Endothelial cell of umbilical vein (primary cell): ENCODE results near the gene KRTAP2-3. TPM values are rescaled to one million over a fixed set of nuclear protein-coding genes. Genes with fewer than 3 reads are reported as not detected.
"Not testable (repeated sequence)": the region's sequence is repeated elsewhere in the genome, so short reads cannot be mapped to it uniquely, and the experiment has no call there.

Source experiments
- BruUV-seq: library from RNA; stranded (reverse); fragments of 400-500 nt; replicated peaks from 2 replicates; lab custom pipeline; 2021; lab: Mats Ljungman, UMichigan
- CTCF ChIA-PET: fragments of 300-600, 350-600 bp; sonication (Branson Sonifier 250); formaldehyde crosslinking; loops from one replicate; lab custom pipeline; 2021; ENCODE audit warnings: antibody characterized with exemption, inconsistent platforms; lab: Charles Lee
- POLR2A ChIA-PET: fragments of 300-600, 350-600 bp; sonication (Branson Sonifier 250); formaldehyde crosslinking; loops from one replicate; lab custom pipeline; 2021; ENCODE audit warnings: antibody characterized with exemption, inconsistent platforms; lab: Charles Lee
- DNase-seq: peaks from one replicate; pipeline ENCODE4 v3.0.0-alpha.2; 2011; ENCODE audit warnings: low read depth, low spot score
- FAIRE-seq: peaks from 2 replicates; lab custom pipeline; 2011; peaks lifted over from hg19 to GRCh38; lab: Jason Lieb, UNC
- H2AFZ ChIP-seq: 2 replicates; pipeline ENCODE4 v1.6.0; 2012; ENCODE audit warnings: low read depth, low read length, control low read depth, inconsistent platforms
- H3K27ac ChIP-seq: 2 replicates; pipeline ENCODE4 v1.5.1; 2011; ENCODE audit warnings: low read depth, mild to moderate bottlenecking, control low read depth, low read length, moderate library complexity; ENCODE audit not compliant: insufficient read depth
- H3K27me3 ChIP-seq, 2 experiments: 2 replicates each; pipeline versions ENCODE4 v1.6.0 to v1.6.1; 2011; ENCODE audit warnings: low read length in 2 of 2, mixed read lengths in 1 of 2; ENCODE audit not compliant: control insufficient read depth in 2 of 2, insufficient read depth in 2 of 2
- H3K36me3 ChIP-seq, 2 experiments: 2 replicates in 1 of 2; 3 replicates in 1 of 2; pipeline ENCODE4 v1.5.1; 2011; ENCODE audit warnings: low read length in 2 of 2, mild to moderate bottlenecking in 1 of 2, moderate library complexity in 1 of 2; ENCODE audit not compliant: control insufficient read depth in 2 of 2, insufficient read depth in 2 of 2; ENCODE audit errors: extremely low read depth in 1 of 2
- H3K4me1 ChIP-seq: 3 replicates; pipeline ENCODE4 v1.5.1; 2011; ENCODE audit warnings: mild to moderate bottlenecking, low read length; ENCODE audit not compliant: control insufficient read depth, insufficient read depth; ENCODE audit errors: extremely low read depth
- H3K4me2 ChIP-seq: 2 replicates; pipeline ENCODE4 v1.6.1; 2011; ENCODE audit warnings: low read length, control low read depth, mixed read lengths; ENCODE audit not compliant: insufficient read depth
- H3K4me3 ChIP-seq, 3 experiments: fragments of 200-600 bp in 1 of 3; sonication (generic), shearing (Covaris generic) in 1 of 3; replicated peaks in 1 of 3; 2 replicates each; pipeline ENCODE4 v1.5.1; 2011 to 2016; ENCODE audit warnings: control low read depth in 3 of 3, low read length in 3 of 3, mild to moderate bottlenecking in 2 of 3, inconsistent platforms in 1 of 3, low read depth in 1 of 3, moderate library complexity in 1 of 3; ENCODE audit not compliant: insufficient read depth in 1 of 3
- H3K79me2 ChIP-seq: 2 replicates; pipeline ENCODE4 v1.6.0; 2012; ENCODE audit warnings: low read length, inconsistent platforms; ENCODE audit not compliant: control insufficient read depth, insufficient read depth
- H3K9ac ChIP-seq: replicated peaks from 2 replicates; pipeline ENCODE3; 2011; ENCODE audit warnings: low read length, control low read depth; ENCODE audit not compliant: insufficient read depth; ENCODE audit errors: extremely low read depth
- H3K9me1 ChIP-seq: replicated peaks from 3 replicates; pipeline ENCODE4 v1.6.0; 2011; ENCODE audit warnings: mild to moderate bottlenecking, low read length; ENCODE audit not compliant: control insufficient read depth, insufficient read depth; ENCODE audit errors: extremely low read depth
- H3K9me3 ChIP-seq: replicated peaks from 2 replicates; pipeline ENCODE4 v1.5.1; 2012; ENCODE audit warnings: low read length, inconsistent platforms; ENCODE audit not compliant: control insufficient read depth, insufficient read depth
- H4K20me1 ChIP-seq: replicated peaks from 2 replicates; pipeline ENCODE3; 2011; ENCODE audit warnings: mild to moderate bottlenecking, low read length; ENCODE audit not compliant: control insufficient read depth, insufficient read depth; ENCODE audit errors: extremely low read depth
- CTCF ChIP-seq, 2 donors: IDR thresholded peaks; 1 replicate in 1 of 2; 2 replicates in 1 of 2; pipeline ENCODE4 v1.5.1; 2011; ENCODE audit warnings: low read length in 2 of 2, mild to moderate bottlenecking in 2 of 2, moderate library complexity in 2 of 2, control low read depth in 1 of 2, inconsistent platforms in 1 of 2, low read depth in 1 of 2; ENCODE audit not compliant: insufficient read depth in 1 of 2; ENCODE audit errors: extremely low read depth in 1 of 2
- EZH2 ChIP-seq: IDR thresholded peaks from 2 replicates; pipeline ENCODE4 v1.6.1; 2012; ENCODE audit warnings: borderline replicate concordance, low read depth, mild to moderate bottlenecking, moderate library complexity, low read length, inconsistent platforms; ENCODE audit not compliant: severe bottlenecking
- FOS ChIP-seq: IDR thresholded peaks from 2 replicates; pipeline ENCODE4 v1.6.1; 2011; ENCODE audit warnings: mild to moderate bottlenecking, low read length, moderate library complexity, borderline replicate concordance; ENCODE audit not compliant: insufficient read depth
- GATA2 ChIP-seq: IDR thresholded peaks from 2 replicates; pipeline ENCODE4 v1.7.0; 2011; ENCODE audit warnings: low read depth, mild to moderate bottlenecking, moderate library complexity, mixed read lengths, low read length; ENCODE audit not compliant: insufficient read length, insufficient read depth
- JUN ChIP-seq: IDR thresholded peaks from 2 replicates; pipeline ENCODE4 v1.6.1; 2011; ENCODE audit warnings: borderline replicate concordance, low read depth; ENCODE audit not compliant: insufficient read length, insufficient read depth
- MAX ChIP-seq: IDR thresholded peaks from 2 replicates; pipeline ENCODE4 v1.6.1; 2011; ENCODE audit not compliant: insufficient read depth, insufficient read length
- MYC ChIP-seq: IDR thresholded peaks from one replicate; pipeline ENCODE4 v1.6.1; 2011; ENCODE audit warnings: mild to moderate bottlenecking, low read depth, low read length
- POLR2A ChIP-seq: IDR thresholded peaks from 2 replicates; pipeline ENCODE4 v1.6.1; 2012; ENCODE audit warnings: low read depth, mild to moderate bottlenecking, control low read depth, low read length
- POLR2AphosphoS5 ChIP-seq: IDR thresholded peaks from 2 replicates; pipeline ENCODE4 v1.6.1; 2012; ENCODE audit warnings: low read depth, mild to moderate bottlenecking, control low read depth, low read length, moderate library complexity; ENCODE audit not compliant: insufficient read depth
- dilution Hi-C: fragments of 300-500 bp; cut with MboI; formaldehyde crosslinking; loops from one replicate; pipeline ENCODE4 v1.15.0; 2019; ENCODE audit warnings: low sequenced_read_pairs; ENCODE audit not compliant: extremely low pct_ligation_motif_present
- intact Hi-C: fragments of 100-400 bp; cut with micrococcal nuclease; formaldehyde crosslinking; loops from one replicate; pipeline ENCODE4 v1.10.0; 2022
- polyA plus RNA-seq, 4 experiments: library from polyadenylated mRNA; depleted of rRNA in 3 of 4; stranded (reverse) in 3 of 4; unstranded in 1 of 4; fragments of >200 nt; gene quantifications; 2 replicates each; pipeline versions ENCODE4 v1.2.1 to v1.2.3, GENCODE V29; 2011 to 2012; ENCODE audit warnings: missing spikeins in 1 of 4
- total RNA-seq: library from RNA; stranded (reverse); gene quantifications from 2 replicates; pipeline ENCODE4 v1.2.3, GENCODE V29; 2021

KRTAP2-3 gene
- total and polyA plus RNA-seq, 2 donors (not counting 3 experiments of a cell fraction or from before 2014, with no cell fraction given) = not detected

- H3K4me3 ChIP-seq = no peak overlapping the region
- no peaks in the 10 kb centered on the region for H3K4me1 ChIP-seq
- H3K9ac ChIP-seq = no peak overlapping the region
- FAIRE-seq (no peak), DNase-seq (no peak)
- H3K9me1 ChIP-seq = no peaks in the 10 kb centered on the region
- no peak overlapping the region for H3K4me2 ChIP-seq
- no peaks in the 10 kb centered on the region for H4K20me1 ChIP-seq
- no peak overlapping the region for H2AFZ ChIP-seq
- CTCF ChIA-PET = no interaction called here
- dilution Hi-C loops = no loop called here
- no peak overlapping the region for H3K27ac ChIP-seq
- H3K79me2 ChIP-seq = no peaks in the 10 kb centered on the region
- H3K9me3 ChIP-seq = no peaks in the 10 kb centered on the region
- intact Hi-C loops = no loop called here
- POLR2A ChIA-PET = no interaction called here
- no TSS peak for BruUV-seq
- TF ChIP-seq MYC = no peak
- no peak for TF ChIP-seq GATA2
- no peak for TF ChIP-seq FOS
- no peak for TF ChIP-seq POLR2A
- no peak for TF ChIP-seq MAX
- no peak for TF ChIP-seq EZH2
- TF ChIP-seq CTCF (IDR thresholded peaks at IDR 0.05; ENCODE audit: extremely low read depth in 1 of 2, insufficient read depth in 1 of 2, low read depth in 1 of 2, low read length in 2 of 2) = no peak
- TF ChIP-seq JUN = no peak
- TF ChIP-seq POLR2AphosphoS5 = no peak
- no peaks in the 10 kb centered on the region for H3K36me3 ChIP-seq
- no peaks in the 10 kb centered on the region for H3K27me3 ChIP-seq
Measured at GRCh38 chr17:41037853-41038350, 22.0 kb downstream of the KRTAP2-3 start.

- H2AFZ ChIP-seq, H3K4me2 ChIP-seq, FAIRE-seq, H3K4me3 ChIP-seq, H3K4me1 ChIP-seq, H3K27ac ChIP-seq, H3K9me1 ChIP-seq, H3K27me3 ChIP-seq, BruUV-seq, H3K36me3 ChIP-seq, H3K79me2 ChIP-seq, H4K20me1 ChIP-seq, H3K9me3 ChIP-seq, DNase-seq, H3K9ac ChIP-seq, POLR2A ChIA-PET, dilution Hi-C loops, intact Hi-C loops: not testable (repeated sequence)
- CTCF ChIA-PET = interaction anchor here (1.0 kb wide), 1 partner anchor 9 kb away, joined by 3 read pairs; no protein-coding TSS in a partner anchor
Measured at GRCh38 chr17:41034346-41034935, 25.5 kb downstream of the KRTAP2-3 start, which contains the start of gene KRTAP1-3. TSS of gene KRTAP1-3 (minus strand) at chr17:41034874. CDS start at chr17:41034821, 53 bp downstream.
